Measurements from ENCODE around the gene CCN2. TPM values are rescaled to one million over a fixed set of nuclear protein-coding genes. Genes with fewer than 3 reads are reported as not detected.

CCN2 gene
- total RNA-seq, 1 experiment from 2014 or later = 49.4 TPM

DNA sequence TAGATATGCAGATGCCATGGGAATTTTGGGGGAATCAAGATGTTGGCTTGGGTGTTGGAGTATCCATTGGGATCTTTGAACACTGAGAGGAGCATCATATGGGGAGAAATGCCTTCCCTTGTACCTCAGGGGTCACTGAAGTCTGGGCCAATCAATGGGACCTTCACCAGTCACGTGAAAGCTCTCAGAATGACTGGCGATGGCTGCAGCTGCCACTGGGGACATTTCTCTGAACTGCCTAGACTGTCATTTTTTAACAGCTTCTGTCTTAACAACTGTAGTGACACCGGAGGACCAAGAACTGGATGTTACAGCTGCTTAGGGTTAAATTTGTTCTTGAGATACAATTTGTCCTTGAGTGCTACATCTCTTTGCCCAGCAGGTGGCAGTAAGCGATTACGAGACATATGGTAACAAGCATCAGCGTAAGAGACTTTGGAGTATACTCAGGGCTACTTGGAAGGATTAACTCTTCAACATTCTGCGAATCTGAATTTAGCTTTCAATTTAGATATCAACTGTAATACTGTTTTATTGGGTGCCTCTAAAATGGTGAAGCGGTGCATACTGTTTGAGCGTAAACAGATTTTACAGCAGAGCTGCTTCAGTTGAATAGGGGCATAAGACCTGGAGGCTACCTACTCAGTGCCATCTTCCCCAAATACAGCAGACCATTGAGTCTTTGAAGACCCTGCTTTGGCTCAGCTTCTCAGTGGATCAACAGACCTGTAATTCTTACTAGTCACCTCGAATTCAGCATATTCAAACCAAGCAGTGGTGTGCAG is 36.0 kb downstream of the CCN2 start:
- BruUV-seq (replicated peaks) = no TSS peak
- Mint-ChIP-seq H3K4me1 (ENCODE audit: insufficient read depth, unreplicated experiment) (no peaks in the 10 kb centered on the region), H3K9me3 (ENCODE audit: unreplicated experiment) (no peaks in the 10 kb centered on the region), H3K4me3 (ENCODE audit: unreplicated experiment) (no peak overlapping the region), H3K27me3 (ENCODE audit: insufficient read depth, unreplicated experiment) (peaks cover 27% of the 10 kb centered on the region), H3K27ac (ENCODE audit: low read depth, unreplicated experiment) (no peak overlapping the region), H3K36me3 (ENCODE audit: insufficient read depth, unreplicated experiment) (no peaks in the 10 kb centered on the region)
- CTCF ChIA-PET = interaction anchor here (0.5 to 5.3 kb wide), 90 partner anchors 9 to 572 kb away, joined by 3 to 79 read pairs (median 5); partner anchors contain the start of gene CCN2
- DNase-seq (ENCODE audit: unreplicated experiment) = peak; percentile 84
- intact Hi-C loops (cut with micrococcal nuclease) = loop anchor here (1.0 to 2.0 kb wide), 2 partner anchors 344 to 383 kb away; no protein-coding TSS in a partner anchor
- POLR2A ChIA-PET = interaction anchor here (0.6 kb wide), 2 partner anchors 10 to 35 kb away, joined by 3 read pairs; no protein-coding TSS in a partner anchor
- TF ChIP-seq, protein P1, sequence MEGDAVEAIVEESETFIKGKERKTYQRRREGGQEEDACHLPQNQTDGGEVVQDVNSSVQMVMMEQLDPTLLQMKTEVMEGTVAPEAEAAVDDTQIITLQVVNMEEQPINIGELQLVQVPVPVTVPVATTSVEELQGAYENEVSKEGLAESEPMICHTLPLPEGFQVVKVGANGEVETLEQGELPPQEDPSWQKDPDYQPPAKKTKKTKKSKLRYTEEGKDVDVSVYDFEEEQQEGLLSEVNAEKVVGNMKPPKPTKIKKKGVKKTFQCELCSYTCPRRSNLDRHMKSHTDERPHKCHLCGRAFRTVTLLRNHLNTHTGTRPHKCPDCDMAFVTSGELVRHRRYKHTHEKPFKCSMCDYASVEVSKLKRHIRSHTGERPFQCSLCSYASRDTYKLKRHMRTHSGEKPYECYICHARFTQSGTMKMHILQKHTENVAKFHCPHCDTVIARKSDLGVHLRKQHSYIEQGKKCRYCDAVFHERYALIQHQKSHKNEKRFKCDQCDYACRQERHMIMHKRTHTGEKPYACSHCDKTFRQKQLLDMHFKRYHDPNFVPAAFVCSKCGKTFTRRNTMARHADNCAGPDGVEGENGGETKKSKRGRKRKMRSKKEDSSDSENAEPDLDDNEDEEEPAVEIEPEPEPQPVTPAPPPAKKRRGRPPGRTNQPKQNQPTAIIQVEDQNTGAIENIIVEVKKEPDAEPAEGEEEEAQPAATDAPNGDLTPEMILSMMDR (IDR thresholded peaks at IDR 0.05; ENCODE audit: unreplicated experiment) = peak; percentile 62

DNA sequence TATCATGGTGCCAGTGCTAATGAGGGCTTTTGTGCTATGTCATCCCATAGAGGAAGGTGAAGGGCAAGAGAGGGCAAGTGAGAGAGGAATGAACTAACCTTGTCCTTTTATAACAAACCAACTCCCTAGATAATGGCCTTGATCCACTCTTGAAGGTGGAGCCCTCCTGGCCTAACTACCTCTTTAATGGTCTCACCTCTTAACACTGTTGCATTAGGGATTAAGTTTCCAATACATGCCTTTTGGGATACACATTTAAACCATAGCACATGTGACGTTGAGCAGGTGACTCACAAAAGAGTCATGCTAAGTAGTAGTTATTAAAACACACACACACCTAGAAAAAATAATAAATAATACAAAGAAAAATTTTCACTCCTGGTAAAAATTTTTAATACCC is 36.9 kb downstream of the CCN2 start:
- Mint-ChIP-seq H3K4me1 (ENCODE audit: insufficient read depth, unreplicated experiment) (no peaks in the 10 kb centered on the region), H3K9me3 (ENCODE audit: unreplicated experiment) (no peaks in the 10 kb centered on the region), H3K27ac (ENCODE audit: low read depth, unreplicated experiment) (no peak overlapping the region), H3K36me3 (ENCODE audit: insufficient read depth, unreplicated experiment) (no peaks in the 10 kb centered on the region), H3K27me3 (ENCODE audit: insufficient read depth, unreplicated experiment) (peaks cover 27% of the 10 kb centered on the region), H3K4me3 (ENCODE audit: unreplicated experiment) (no peak overlapping the region)
- intact Hi-C loops (cut with micrococcal nuclease) = loop anchor here (2.0 kb wide), 1 partner anchor 345 kb away; no protein-coding TSS in a partner anchor
- POLR2A ChIA-PET = no interaction called here
- CTCF ChIA-PET = interaction anchor here (0.6 to 5.3 kb wide), 45 partner anchors 10 to 573 kb away, joined by 3 to 79 read pairs (median 6); no protein-coding TSS in a partner anchor
- BruUV-seq (replicated peaks) = no TSS peak
- TF ChIP-seq, protein P1 (IDR thresholded peaks at IDR 0.05; ENCODE audit: unreplicated experiment) = no peak
- peak; percentile 26 for DNase-seq (ENCODE audit: unreplicated experiment)

DNA sequence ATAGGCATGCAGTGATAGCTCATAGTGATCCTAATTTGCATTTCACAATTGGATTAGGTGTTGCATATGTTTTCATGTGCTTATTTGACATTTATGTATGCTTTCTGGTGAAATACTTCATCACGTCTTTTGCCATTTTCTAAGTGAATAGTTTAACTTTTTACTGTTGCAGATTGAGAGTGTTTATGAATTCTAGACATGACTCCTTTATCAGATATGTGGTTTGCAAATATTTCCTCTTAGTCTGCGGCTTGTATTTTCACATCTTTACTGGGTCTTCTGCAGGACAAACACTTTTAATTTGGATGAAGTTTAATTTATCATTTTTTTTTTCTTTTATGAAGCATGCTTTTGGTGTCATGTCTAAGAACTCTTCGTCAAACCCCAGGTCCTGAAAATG is 39.2 kb downstream of the CCN2 start:
- intact Hi-C loops (cut with micrococcal nuclease) = no loop called here

DNA sequence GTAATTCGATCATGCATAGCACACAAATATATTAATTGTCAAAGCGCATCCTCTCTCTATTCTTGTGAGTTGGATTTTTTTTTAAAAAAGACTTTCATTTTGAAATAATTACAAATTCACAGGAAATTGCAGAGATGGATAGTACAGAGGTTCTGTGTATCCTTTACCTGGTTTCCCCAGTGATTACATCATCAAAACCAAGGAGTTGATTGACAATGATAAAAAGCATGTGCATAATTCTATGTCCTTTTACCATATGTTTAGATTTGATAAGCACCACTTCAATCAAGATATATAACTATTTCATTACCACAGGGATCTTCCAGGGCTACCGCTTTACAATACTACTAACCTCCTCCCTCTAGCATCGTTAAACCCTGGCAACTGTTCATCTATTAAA is 40.2 kb downstream of the CCN2 start:
- H3K9me3 Mint-ChIP-seq (ENCODE audit: unreplicated experiment) = no peaks in the 10 kb centered on the region
- no TSS peak for BruUV-seq (replicated peaks)
- H3K4me3 Mint-ChIP-seq (ENCODE audit: unreplicated experiment) = no peak overlapping the region
- no peak for DNase-seq (ENCODE audit: unreplicated experiment)
- no peaks in the 10 kb centered on the region for H3K4me1 Mint-ChIP-seq (ENCODE audit: insufficient read depth, unreplicated experiment)
- ChIA-PET POLR2A (interaction anchor here (0.6 kb wide), 1 partner anchor 224 kb away, joined by 3 read pairs; no protein-coding TSS in a partner anchor), CTCF (interaction anchor here (0.6 to 4.6 kb wide), 17 partner anchors 10 to 549 kb away, joined by 3 to 112 read pairs (median 4); no protein-coding TSS in a partner anchor)
- TF ChIP-seq, protein P1 (IDR thresholded peaks at IDR 0.05; ENCODE audit: unreplicated experiment) = no peak
- intact Hi-C loops (cut with micrococcal nuclease) = loop anchor here (1.0 kb wide), 2 partner anchors 129 to 217 kb away; no protein-coding TSS in a partner anchor
- no peaks in the 10 kb centered on the region for H3K36me3 Mint-ChIP-seq (ENCODE audit: insufficient read depth, unreplicated experiment)
- no peak overlapping the region for H3K27ac Mint-ChIP-seq (ENCODE audit: low read depth, unreplicated experiment)
- H3K27me3 Mint-ChIP-seq (ENCODE audit: insufficient read depth, unreplicated experiment) = peaks cover 27% of the 10 kb centered on the region

More for the DNA sequence above, 39.2 kb downstream of the CCN2 start:
- Mint-ChIP-seq H3K4me3 (ENCODE audit: unreplicated experiment) (no peak overlapping the region), H3K36me3 (ENCODE audit: insufficient read depth, unreplicated experiment) (no peaks in the 10 kb centered on the region), H3K27me3 (ENCODE audit: insufficient read depth, unreplicated experiment) (peaks cover 27% of the 10 kb centered on the region), H3K27ac (ENCODE audit: low read depth, unreplicated experiment) (no peak overlapping the region), H3K4me1 (ENCODE audit: insufficient read depth, unreplicated experiment) (no peaks in the 10 kb centered on the region), H3K9me3 (ENCODE audit: unreplicated experiment) (no peaks in the 10 kb centered on the region)
- TF ChIP-seq, protein P1 (IDR thresholded peaks at IDR 0.05; ENCODE audit: unreplicated experiment) = no peak
- no peak for DNase-seq (ENCODE audit: unreplicated experiment)
- BruUV-seq (replicated peaks) = no TSS peak
- CTCF ChIA-PET = interaction anchor here (0.6 to 4.6 kb wide), 5 partner anchors 38 to 750 kb away, joined by 3 to 112 read pairs (median 3); no protein-coding TSS in a partner anchor
- POLR2A ChIA-PET = no interaction called here

Measured in MCF 10A (cell line).